Neural cell (in vitro differentiated cells): ENCODE measurements around the gene ASL.
"Not testable (repeated sequence)": the region's sequence is repeated elsewhere in the genome, so short reads cannot be mapped to it uniquely, and the experiment has no call there.

Experiments
- CTCF ChIP-seq: fragments of 450-650 bp; IDR thresholded peaks from 2 replicates; pipeline ENCODE4 v1.5.1; 2014; ENCODE audit warnings: antibody characterized with exemption, mild to moderate bottlenecking, moderate library complexity; ENCODE audit not compliant: poor library complexity, severe bottlenecking
- EZH2 ChIP-seq: fragments of 200-600, 300-800 bp; shearing (Covaris generic), sonication (generic); IDR thresholded peaks from 2 replicates; pipeline ENCODE4 v1.6.1; 2014; ENCODE audit warnings: antibody characterized with exemption, low read length, borderline replicate concordance, mild to moderate bottlenecking; ENCODE audit not compliant: insufficient read depth, poor library complexity, severe bottlenecking
- MXI1 ChIP-seq: fragments of 450-650 bp; conservative IDR thresholded peaks from 2 replicates; pipeline ENCODE4 v1.6.1; 2014; ENCODE audit warnings: antibody characterized with exemption, mild to moderate bottlenecking; ENCODE audit not compliant: poor library complexity, severe bottlenecking
- POLR2AphosphoS5 ChIP-seq: IDR thresholded peaks from 2 replicates; pipeline ENCODE4 v1.6.1; 2012
- RAD21 ChIP-seq: fragments of 450-650 bp; conservative IDR thresholded peaks from 2 replicates; pipeline ENCODE4 v1.6.1; 2014; ENCODE audit warnings: antibody characterized with exemption, mild to moderate bottlenecking, moderate library complexity
- REST ChIP-seq: IDR thresholded peaks from 2 replicates; pipeline ENCODE4 v1.6.1; 2012; ENCODE audit warnings: borderline replicate concordance
- SMC3 ChIP-seq: fragments of 450-650 bp; conservative IDR thresholded peaks from 2 replicates; pipeline ENCODE4 v1.6.1; 2014; ENCODE audit warnings: antibody characterized with exemption, mild to moderate bottlenecking, moderate library complexity; ENCODE audit not compliant: poor library complexity
- TAF1 ChIP-seq: IDR thresholded peaks from 2 replicates; pipeline ENCODE4 v1.6.1; 2012; ENCODE audit warnings: low read depth

GRCh38 chr7:66044498-66044854, 31.1 kb upstream of the ASL start:
- not testable (repeated sequence) for TF ChIP-seq CTCF, SMC3, REST, TAF1, POLR2AphosphoS5, MXI1, EZH2, RAD21
